ENCODE measurements around the gene CDH4. TPM values are rescaled to one million over a fixed set of nuclear protein-coding genes. Genes with fewer than 3 reads are reported as not detected.

Gene CDH4
- total and polyA plus RNA-seq, 9 of the 15 experiments (the other 6 are each of a cell fraction or from before 2014, with no cell fraction given): 0.04 TPM; not detected in 8

- in situ Hi-C loops (cut with MboI): no loop called here
- TF ChIP-seq CAMTA2 (CRISPR knock-in tag; conservative IDR thresholded peaks at IDR 0.05) (no peak), NFYB (IDR thresholded peaks at IDR 0.05; ENCODE audit: extremely low read depth, insufficient read length) (peak; percentile 33), HNRNPH1 (optimal IDR thresholded peaks at IDR 0.05; ENCODE audit: low read depth, low read length) (no peak), USF1 (CRISPR knock-in tag; IDR thresholded peaks at IDR 0.05) (peak; percentile 83), ZKSCAN1 (IDR thresholded peaks at IDR 0.05; ENCODE audit: low read depth, low read length) (no peak), HMG20A (CRISPR knock-in tag; conservative IDR thresholded peaks at IDR 0.05) (no peak), MCM2 (IDR thresholded peaks at IDR 0.05; ENCODE audit: low read depth) (no peak)
- TF ChIP-seq, protein P1, sequence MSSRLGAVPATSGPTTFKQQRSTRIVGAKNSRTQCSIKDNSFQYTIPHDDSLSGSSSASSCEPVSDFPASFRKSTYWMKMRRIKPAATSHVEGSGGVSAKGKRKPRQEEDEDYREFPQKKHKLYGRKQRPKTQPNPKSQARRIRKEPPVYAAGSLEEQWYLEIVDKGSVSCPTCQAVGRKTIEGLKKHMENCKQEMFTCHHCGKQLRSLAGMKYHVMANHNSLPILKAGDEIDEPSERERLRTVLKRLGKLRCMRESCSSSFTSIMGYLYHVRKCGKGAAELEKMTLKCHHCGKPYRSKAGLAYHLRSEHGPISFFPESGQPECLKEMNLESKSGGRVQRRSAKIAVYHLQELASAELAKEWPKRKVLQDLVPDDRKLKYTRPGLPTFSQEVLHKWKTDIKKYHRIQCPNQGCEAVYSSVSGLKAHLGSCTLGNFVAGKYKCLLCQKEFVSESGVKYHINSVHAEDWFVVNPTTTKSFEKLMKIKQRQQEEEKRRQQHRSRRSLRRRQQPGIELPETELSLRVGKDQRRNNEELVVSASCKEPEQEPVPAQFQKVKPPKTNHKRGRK (tag; IDR thresholded peaks at IDR 0.05): no peak
- TF ChIP-seq, protein P2, sequence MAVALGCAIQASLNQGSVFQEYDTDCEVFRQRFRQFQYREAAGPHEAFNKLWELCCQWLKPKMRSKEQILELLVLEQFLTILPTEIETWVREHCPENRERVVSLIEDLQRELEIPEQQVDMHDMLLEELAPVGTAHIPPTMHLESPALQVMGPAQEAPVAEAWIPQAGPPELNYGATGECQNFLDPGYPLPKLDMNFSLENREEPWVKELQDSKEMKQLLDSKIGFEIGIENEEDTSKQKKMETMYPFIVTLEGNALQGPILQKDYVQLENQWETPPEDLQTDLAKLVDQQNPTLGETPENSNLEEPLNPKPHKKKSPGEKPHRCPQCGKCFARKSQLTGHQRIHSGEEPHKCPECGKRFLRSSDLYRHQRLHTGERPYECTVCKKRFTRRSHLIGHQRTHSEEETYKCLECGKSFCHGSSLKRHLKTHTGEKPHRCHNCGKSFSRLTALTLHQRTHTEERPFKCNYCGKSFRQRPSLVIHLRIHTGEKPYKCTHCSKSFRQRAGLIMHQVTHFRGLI (CRISPR knock-in tag; IDR thresholded peaks at IDR 0.05): no peak
- TF ChIP-seq, protein P3, sequence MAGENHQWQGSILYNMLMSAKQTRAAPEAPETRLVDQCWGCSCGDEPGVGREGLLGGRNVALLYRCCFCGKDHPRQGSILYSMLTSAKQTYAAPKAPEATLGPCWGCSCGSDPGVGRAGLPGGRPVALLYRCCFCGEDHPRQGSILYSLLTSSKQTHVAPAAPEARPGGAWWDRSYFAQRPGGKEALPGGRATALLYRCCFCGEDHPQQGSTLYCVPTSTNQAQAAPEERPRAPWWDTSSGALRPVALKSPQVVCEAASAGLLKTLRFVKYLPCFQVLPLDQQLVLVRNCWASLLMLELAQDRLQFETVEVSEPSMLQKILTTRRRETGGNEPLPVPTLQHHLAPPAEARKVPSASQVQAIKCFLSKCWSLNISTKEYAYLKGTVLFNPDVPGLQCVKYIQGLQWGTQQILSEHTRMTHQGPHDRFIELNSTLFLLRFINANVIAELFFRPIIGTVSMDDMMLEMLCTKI (IDR thresholded peaks at IDR 0.05; ENCODE audit: partially characterized antibody): no peak
Measured at GRCh38 chr20:61929971-61930666, 678.1 kb downstream of the CDH4 start.

More at GRCh38 chr20:61929971-61930666, 678.1 kb downstream of the CDH4 start:
- Histone ChIP-seq H3K36me3 (ENCODE audit: control insufficient read depth, insufficient read depth, low read length) (no peaks in the 10 kb centered on the region), H4K20me1 (replicated peaks; ENCODE audit: control insufficient read depth, insufficient read depth, low read length) (no peaks in the 10 kb centered on the region; the same call in none of the 2 replicates), H2AFZ (ENCODE audit: low read depth, low read length) (no peak overlapping the region), H3K4me3 (no peak overlapping the region), H3K9me3 (replicated peaks; ENCODE audit: control insufficient read depth, insufficient read depth, low read depth, low read length) (no peaks in the 10 kb centered on the region; the same call in 1 of the 2 replicates), H3K27me3 (ENCODE audit: control insufficient read depth in 2 of 2, insufficient read depth in 2 of 2, low read length in 2 of 2) (peaks cover 22 to 74% of the 10 kb centered on the region in 2 experiments), H3K4me2 (ENCODE audit: insufficient read depth, low read length) (no peak overlapping the region), H3K9me1 (ENCODE audit: control insufficient read depth, insufficient read depth, low read length) (no peaks in the 10 kb centered on the region), H3K9ac (ENCODE audit: insufficient read depth in 1 of 2, low read depth in 2 of 2, low read length in 2 of 2) (no peak overlapping the region), H3K4me1 (replicated peaks in 1 of 2; ENCODE audit: control insufficient read depth in 2 of 2, insufficient read depth in 2 of 2, low read length in 2 of 2) (peaks cover 0 to 29% of the 10 kb centered on the region in 2 experiments; a peak in 2 of 5 replicates), H3K27ac (ENCODE audit: extremely low read depth, low read depth, low read length) (no peak overlapping the region), H3K79me2 (ENCODE audit: control insufficient read depth, insufficient read depth, low read length) (no peaks in the 10 kb centered on the region)
- WGBS (ENCODE audit: insufficient coverage, low coverage, missing lambda C conversion rate): 6% methylated on average over 10 of the region's 12 CpGs
- intact Hi-C loops (cut with micrococcal nuclease): no loop called here
- ChIA-PET POLR2A (no interaction called here), CTCF (ENCODE audit: low intra/inter-chr PET ratio) (no interaction called here)
- ATAC-seq: peak; percentile 14; the same call in 1 of the 3 replicates
- FAIRE-seq: no peak
- BruUV-seq (replicated peaks): no TSS peak
- no peak for DNase-seq (ENCODE audit: extremely low read depth in 1 of 4, low spot score in 3 of 4)
